Fibroblast of lung (primary cell): Measurements from ENCODE around the gene DPYD. TPM values are rescaled to one million over a fixed set of nuclear protein-coding genes. Genes with fewer than 3 reads are reported as not detected.

Experiments
- DNase-seq, 2 donors: peaks; one replicate each; pipeline versions ENCODE4 v3.0.0 to v3.0.0-alpha.2; 2010; ENCODE audit warnings: low read depth in 2 of 2
- H2AFZ ChIP-seq: 2 replicates; pipeline ENCODE4 v1.5.1; 2012; ENCODE audit warnings: low read length, control low read depth, inconsistent platforms
- H3K27ac ChIP-seq: 2 replicates; pipeline ENCODE4 v1.5.1; 2011; ENCODE audit warnings: low read length, control low read depth; ENCODE audit not compliant: insufficient read depth
- H3K27me3 ChIP-seq: 2 replicates; pipeline ENCODE4 v1.5.1; 2011; ENCODE audit warnings: mild to moderate bottlenecking, low read length; ENCODE audit not compliant: control insufficient read depth, insufficient read depth
- H3K36me3 ChIP-seq: 2 replicates; pipeline ENCODE4 v1.5.1; 2011; ENCODE audit warnings: low read length; ENCODE audit not compliant: control insufficient read depth, insufficient read depth
- H3K4me1 ChIP-seq: 2 replicates; pipeline ENCODE4 v1.5.1; 2011; ENCODE audit warnings: low read length; ENCODE audit not compliant: control insufficient read depth, insufficient read depth; ENCODE audit errors: extremely low read depth
- H3K4me2 ChIP-seq: 2 replicates; pipeline ENCODE4 v1.5.1; 2011; ENCODE audit warnings: low read length, control low read depth; ENCODE audit not compliant: insufficient read depth; ENCODE audit errors: extremely low read depth
- H3K4me3 ChIP-seq, 4 experiments: fragments of 200-600 bp in 1 of 4; sonication (generic) in 1 of 4; replicated peaks in 1 of 4; 2 replicates each; pipeline ENCODE4 v1.5.1; 2011 to 2016; ENCODE audit warnings: low read length in 4 of 4, low read depth in 3 of 4, mild to moderate bottlenecking in 3 of 4, control low read depth in 2 of 4, inconsistent platforms in 1 of 4, mixed read lengths in 1 of 4; ENCODE audit not compliant: insufficient read depth in 1 of 4; ENCODE audit errors: control extremely low read depth in 1 of 4
- H3K79me2 ChIP-seq: 2 replicates; pipeline ENCODE4 v1.5.1; 2012; ENCODE audit warnings: mild to moderate bottlenecking, low read length, inconsistent platforms; ENCODE audit not compliant: control insufficient read depth, insufficient read depth
- H3K9ac ChIP-seq: 2 replicates; pipeline ENCODE4 v1.5.1; 2011; ENCODE audit warnings: mild to moderate bottlenecking, low read length, control low read depth; ENCODE audit not compliant: insufficient read depth
- H3K9me3 ChIP-seq: 2 replicates; pipeline ENCODE4 v1.5.1; 2012; ENCODE audit warnings: low read depth, low read length; ENCODE audit not compliant: control insufficient read depth, insufficient read depth
- H4K20me1 ChIP-seq: 2 replicates; pipeline ENCODE4 v1.5.1; 2011; ENCODE audit warnings: low read length; ENCODE audit not compliant: control insufficient read depth, insufficient read depth; ENCODE audit errors: extremely low read depth
- CTCF ChIP-seq, 2 donors: IDR thresholded peaks in 1 of 2; conservative IDR thresholded peaks in 1 of 2; 1 replicate in 1 of 2; 2 replicates in 1 of 2; pipeline ENCODE4 v1.5.1; 2011 to 2012; ENCODE audit warnings: low read length in 2 of 2, control low read depth in 1 of 2, inconsistent platforms in 1 of 2, low read depth in 1 of 2, mild to moderate bottlenecking in 1 of 2
- EZH2 ChIP-seq: IDR thresholded peaks from 2 replicates; pipeline ENCODE4 v1.5.1; 2012; ENCODE audit warnings: low read length, control low read depth, mild to moderate bottlenecking; ENCODE audit errors: missing control alignments
- polyA plus RNA-seq, 2 donors: library from polyadenylated mRNA; depleted of rRNA in 1 of 2; stranded (reverse) in 1 of 2; unstranded in 1 of 2; fragments of >200 nt; gene quantifications; 2 replicates each; pipeline ENCODE4 v1.2.1, GENCODE V29; 2011 to 2012; ENCODE audit warnings: missing spikeins in 1 of 2
- total RNA-seq: library from RNA; depleted of rRNA; stranded (reverse); fragments of >200 nt; gene quantifications from 2 replicates; pipeline ENCODE4 v1.2.1, GENCODE V29; 2014

Gene DPYD
- total and polyA plus RNA-seq, 2 donors (not counting 1 experiment from before 2014, with no cell fraction given), result 32.0 to 63.1 TPM

- no peak overlapping the region for H3K4me3 ChIP-seq
- no peak overlapping the region for H3K4me2 ChIP-seq
- H3K9me3 ChIP-seq, result no peaks in the 10 kb centered on the region
- H3K36me3 ChIP-seq, result no peaks in the 10 kb centered on the region
- no peak overlapping the region for H3K9ac ChIP-seq
- H2AFZ ChIP-seq, result no peak overlapping the region
- H3K27ac ChIP-seq, result no peak overlapping the region
- H3K27me3 ChIP-seq, result no peaks in the 10 kb centered on the region
- no peaks in the 10 kb centered on the region for H4K20me1 ChIP-seq
- TF ChIP-seq EZH2 (no peak), CTCF (conservative IDR thresholded peaks at IDR 0.05 in 1 of 2, IDR thresholded peaks at IDR 0.05 in 1 of 2; ENCODE audit: low read depth in 1 of 2, low read length in 2 of 2) (no peak)
- no peaks in the 10 kb centered on the region for H3K4me1 ChIP-seq
- no peak for DNase-seq
- H3K79me2 ChIP-seq, result no peaks in the 10 kb centered on the region
Observed at GRCh38 chr1:97649591-97649990, 271.2 kb downstream of the DPYD start.

DNA sequence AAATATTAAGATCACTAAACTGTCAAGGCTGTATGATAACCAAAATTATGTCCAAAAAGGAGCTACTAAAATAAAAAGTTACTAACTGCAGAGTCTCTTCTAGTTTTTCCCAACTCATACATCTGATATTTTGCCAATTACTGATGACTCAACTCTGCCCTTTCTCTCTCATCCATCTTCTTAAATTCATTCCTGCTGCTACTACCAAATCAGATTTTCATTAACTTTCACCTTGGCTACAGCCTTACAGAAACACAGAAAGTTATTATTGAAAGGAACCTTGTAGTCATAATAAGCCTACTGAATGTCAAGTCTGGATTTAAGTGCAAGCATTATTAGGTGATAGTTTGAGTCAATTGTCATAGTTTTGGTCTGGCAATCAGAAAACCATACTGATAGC is 273.1 kb downstream of the DPYD start:
- Histone ChIP-seq H2AFZ (no peak overlapping the region), H3K4me2 (no peak overlapping the region), H4K20me1 (no peaks in the 10 kb centered on the region), H3K36me3 (no peaks in the 10 kb centered on the region), H3K4me3 (no peak overlapping the region), H3K27ac (no peak overlapping the region), H3K27me3 (no peaks in the 10 kb centered on the region), H3K9me3 (no peaks in the 10 kb centered on the region), H3K79me2 (no peaks in the 10 kb centered on the region), H3K4me1 (no peaks in the 10 kb centered on the region), H3K9ac (no peak overlapping the region)
- peak; percentile 75 to 85 for DNase-seq
- TF ChIP-seq CTCF (conservative IDR thresholded peaks at IDR 0.05 in 1 of 2, IDR thresholded peaks at IDR 0.05 in 1 of 2; ENCODE audit: low read depth in 1 of 2, low read length in 2 of 2), result no peak
- TF ChIP-seq EZH2, result no peak

DNA sequence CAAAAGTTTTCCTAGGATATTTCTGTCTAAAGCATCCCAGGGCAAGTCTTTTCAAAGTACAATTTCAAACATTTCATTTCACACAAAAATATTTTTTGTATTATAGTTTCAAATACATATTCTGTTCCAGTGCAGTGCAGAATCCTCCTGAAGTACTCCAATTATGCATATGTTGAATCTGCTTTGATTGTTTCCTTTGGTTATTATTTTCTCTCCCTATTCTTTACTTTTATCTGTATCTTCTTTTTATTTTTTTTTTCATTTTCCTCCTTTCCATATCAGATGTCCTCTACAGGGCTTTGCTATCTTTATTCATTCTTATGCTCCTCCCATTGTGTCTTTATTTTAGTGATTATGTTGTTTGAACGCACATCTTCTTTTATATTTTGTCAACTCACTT is 274.8 kb downstream of the DPYD start:
- Histone ChIP-seq H3K36me3 (no peaks in the 10 kb centered on the region), H3K9me3 (no peaks in the 10 kb centered on the region), H3K9ac (no peak overlapping the region), H3K27ac (no peak overlapping the region), H3K4me3 (no peak overlapping the region), H3K4me1 (peaks cover under 1% of the 10 kb centered on the region), H3K27me3 (no peaks in the 10 kb centered on the region), H3K79me2 (no peaks in the 10 kb centered on the region), H3K4me2 (no peak overlapping the region), H4K20me1 (no peaks in the 10 kb centered on the region), H2AFZ (no peak overlapping the region)
- TF ChIP-seq EZH2 (no peak), CTCF (conservative IDR thresholded peaks at IDR 0.05 in 1 of 2, IDR thresholded peaks at IDR 0.05 in 1 of 2; ENCODE audit: low read depth in 1 of 2, low read length in 2 of 2) (no peak)
- no peak for DNase-seq
